ENCODE measurements around the gene SOX15.

DNA sequence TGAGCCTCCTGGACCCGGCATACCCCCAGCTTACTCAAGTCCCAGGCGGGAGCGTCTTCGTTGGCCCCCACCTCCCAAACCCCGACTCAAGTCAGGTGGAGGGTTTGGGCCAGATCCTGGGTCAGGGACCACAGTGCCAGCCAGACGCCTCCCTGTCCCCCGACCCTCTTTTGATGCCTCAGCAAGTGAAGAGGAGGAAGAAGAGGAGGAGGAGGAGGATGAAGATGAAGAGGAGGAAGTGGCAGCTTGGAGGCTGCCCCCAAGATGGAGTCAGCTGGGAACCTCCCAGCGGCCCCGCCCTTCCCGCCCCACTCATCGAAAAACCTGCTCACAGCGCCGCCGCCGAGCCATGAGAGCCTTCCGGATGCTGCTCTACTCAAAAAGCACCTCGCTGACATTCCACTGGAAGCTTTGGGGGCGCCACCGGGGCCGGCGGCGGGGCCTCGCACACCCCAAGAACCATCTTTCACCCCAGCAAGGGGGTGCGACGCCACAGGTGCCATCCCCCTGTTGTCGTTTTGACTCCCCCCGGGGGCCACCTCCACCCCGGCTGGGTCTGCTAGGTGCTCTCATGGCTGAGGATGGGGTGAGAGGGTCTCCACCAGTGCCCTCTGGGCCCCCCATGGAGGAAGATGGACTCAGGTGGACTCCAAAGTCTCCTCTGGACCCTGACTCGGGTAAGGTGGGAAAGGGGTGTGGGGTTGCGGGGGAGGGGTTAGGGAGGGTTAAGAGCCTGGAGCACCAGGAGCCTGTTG, 26.6 kb downstream of the SOX15 start:
- TF ChIP-seq CTCF (IDR thresholded peaks at IDR 0.05), result no peak
- TF ChIP-seq POLR2A (IDR thresholded peaks at IDR 0.05), result no peak
